GM21786 (cell line): ENCODE measurements around the gene CYTH2.

ENCODE experiments used
- ATAC-seq: cut with Tn5 transposase; IDR thresholded peaks from one replicate; pipeline ENCODE4 v1.9.1; 2021; ENCODE audit not compliant: unreplicated experiment

Gene CYTH2

GRCh38 chr19:48492925-48493717 is 24.0 kb downstream of the CYTH2 start:
- peak; percentile 69 for ATAC-seq

- no peak for ATAC-seq
Observed at GRCh38 chr19:48493718-48494401, 24.7 kb downstream of the CYTH2 start.

GRCh38 chr19:48495396-48495795 is 26.2 kb downstream of the CYTH2 start:
- ATAC-seq = no peak

- no peak for ATAC-seq
Observed at GRCh38 chr19:48496959-48497727, 28.0 kb downstream of the CYTH2 start.

GRCh38 chr19:48497728-48498594 is 28.8 kb downstream of the CYTH2 start:
- no peak for ATAC-seq

- no peak for ATAC-seq
Observed at GRCh38 chr19:48498595-48499311, 29.6 kb downstream of the CYTH2 start.

- ATAC-seq = no peak
Observed at GRCh38 chr19:48499316-48500090, 30.3 kb downstream of the CYTH2 start.

GRCh38 chr19:48500830-48501493 is 31.8 kb downstream of the CYTH2 start:
- no peak for ATAC-seq

- ATAC-seq = no peak
Observed at GRCh38 chr19:48501494-48502349, 32.6 kb downstream of the CYTH2 start.

GRCh38 chr19:48502350-48503018 is 33.3 kb downstream of the CYTH2 start:
- ATAC-seq = no peak

- no peak for ATAC-seq
Observed at GRCh38 chr19:48506138-48506733, 37.1 kb downstream of the CYTH2 start.

- ATAC-seq = no peak
Observed at GRCh38 chr19:48507911-48508439, 38.8 kb downstream of the CYTH2 start.

- no peak for ATAC-seq
Observed at GRCh38 chr19:48508729-48509411, 39.7 kb downstream of the CYTH2 start.

GRCh38 chr19:48509467-48510194 is 40.5 kb downstream of the CYTH2 start:
- ATAC-seq = no peak
